Stimulated activated CD8-positive, alpha-beta memory T cell treated with anti-CD3 and anti-CD28 coated beads, Interleukin-15, amount 100 ng/mL, for 4 hours (primary cell): ENCODE measurements around the gene INO80C.

Experiments used
- DNase-seq, 2 donors: peaks; one replicate each; pipeline ENCODE4 v3.0.0-alpha.2; 2020; ENCODE audit warnings: low read depth in 2 of 2

Gene INO80C, protein sequence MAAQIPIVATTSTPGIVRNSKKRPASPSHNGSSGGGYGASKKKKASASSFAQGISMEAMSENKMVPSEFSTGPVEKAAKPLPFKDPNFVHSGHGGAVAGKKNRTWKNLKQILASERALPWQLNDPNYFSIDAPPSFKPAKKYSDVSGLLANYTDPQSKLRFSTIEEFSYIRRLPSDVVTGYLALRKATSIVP

DNA sequence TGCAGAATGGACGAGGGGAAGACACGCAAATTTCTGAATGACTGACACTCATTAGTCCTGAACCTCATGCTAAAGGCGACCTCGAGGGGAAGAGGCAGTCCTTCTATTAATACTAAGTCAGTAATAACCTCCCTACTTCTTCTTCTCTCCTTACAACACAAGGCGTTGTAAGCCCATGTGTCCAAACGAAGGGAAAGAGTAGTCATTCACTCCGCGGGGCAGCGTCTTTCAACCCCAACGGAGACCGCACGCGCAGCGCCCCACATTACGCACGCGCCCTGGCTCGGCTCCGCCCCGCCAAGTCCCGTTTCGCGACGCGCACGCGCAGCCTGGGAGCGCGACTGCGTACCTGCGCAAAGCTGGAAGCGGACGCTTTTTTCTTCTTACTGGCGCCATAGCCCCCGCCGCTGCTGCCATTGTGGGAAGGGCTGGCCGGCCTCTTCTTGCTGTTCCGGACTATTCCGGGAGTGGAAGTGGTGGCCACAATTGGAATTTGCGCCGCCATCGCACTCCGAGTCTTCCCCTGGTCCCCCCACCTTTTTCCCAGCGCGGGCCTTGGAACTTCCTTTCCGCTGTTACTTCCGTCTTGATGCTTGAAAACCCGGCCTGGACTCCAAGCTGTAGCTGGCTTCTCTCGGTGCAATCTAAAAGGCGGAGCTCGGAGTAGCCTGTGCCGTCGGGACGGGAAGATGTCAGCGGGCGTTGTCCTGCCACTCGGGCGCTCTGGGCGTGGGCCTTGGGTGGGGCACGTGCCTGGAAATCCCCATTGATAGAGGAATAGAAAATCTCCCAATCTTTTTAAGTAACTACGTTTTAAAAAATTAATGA lies at the start of gene INO80C:
Gene INO80C, minus strand, starts transcription at position 591 of the 828 bp plus-strand sequence. Its CDS starts 86 bp downstream, at position 505.
- DNase-seq = peak; percentile 84 to 89

DNA sequence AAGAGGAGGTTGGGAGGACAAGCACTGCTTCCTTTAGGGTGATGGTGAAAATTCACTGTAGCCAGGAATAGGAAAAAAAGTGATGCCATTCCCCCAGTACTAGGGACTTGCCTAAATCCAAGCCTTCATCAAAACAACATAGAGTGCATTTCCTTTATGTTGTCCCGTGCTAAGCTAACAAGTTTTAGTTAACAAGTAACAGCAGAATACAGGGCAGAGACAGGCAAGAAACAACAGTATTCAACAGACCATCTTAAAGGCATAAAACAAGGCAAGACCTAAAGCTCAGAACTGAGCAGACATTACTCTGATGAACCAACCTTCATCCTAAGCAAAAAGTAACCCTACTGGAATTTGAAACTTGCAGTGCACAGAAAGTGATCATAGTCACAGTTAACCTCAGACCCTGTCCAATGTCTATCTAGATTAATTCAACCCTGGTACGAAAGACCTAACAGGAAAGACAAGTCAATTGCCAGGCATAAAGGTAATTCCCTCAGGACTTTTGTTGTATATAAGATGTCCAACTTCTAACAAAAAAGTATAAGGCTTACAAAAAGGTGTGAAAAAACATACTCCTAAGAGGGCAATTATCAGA lies 49.3 kb upstream of the INO80C start:
- no peak for DNase-seq

DNA sequence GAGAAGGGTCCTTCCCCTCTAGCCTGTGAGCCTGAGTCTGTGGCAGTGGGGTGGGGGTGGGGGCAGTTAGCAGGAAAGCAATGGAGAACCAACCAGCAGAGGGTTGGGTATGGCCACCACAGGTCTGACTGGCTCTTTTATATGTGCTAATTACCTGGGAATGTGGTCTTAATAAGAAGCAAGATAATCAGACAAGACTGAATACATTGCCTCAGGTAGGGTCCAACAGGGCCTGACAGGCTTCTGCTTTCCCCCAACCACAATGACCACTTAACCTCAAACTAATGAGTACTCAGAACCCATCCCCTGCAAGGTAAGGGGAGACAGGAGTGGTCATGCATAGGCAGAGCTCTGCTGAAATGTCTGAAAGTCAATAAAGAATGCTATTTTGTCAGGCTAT lies 44.6 kb upstream of the INO80C start:
- no peak for DNase-seq

DNA sequence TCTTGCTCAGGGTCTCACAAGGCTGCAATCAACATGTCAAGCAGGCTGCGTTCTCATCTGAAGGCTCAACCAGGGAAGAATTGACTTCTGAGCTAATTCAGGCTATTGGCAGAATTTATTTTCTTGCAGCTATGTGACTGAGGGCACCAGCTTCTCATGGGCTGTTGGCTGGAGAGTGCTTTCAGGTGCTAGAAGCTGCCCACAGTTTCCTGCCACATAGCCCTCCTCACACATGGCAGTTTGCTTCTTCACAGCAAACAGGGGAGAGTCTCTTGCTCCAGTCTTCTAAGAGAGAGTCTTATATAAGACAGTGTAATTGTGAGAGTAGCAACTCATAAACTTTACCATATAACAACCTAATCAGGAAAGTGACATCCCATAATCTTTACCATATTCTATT lies 37.5 kb upstream of the INO80C start:
- DNase-seq = no peak

DNA sequence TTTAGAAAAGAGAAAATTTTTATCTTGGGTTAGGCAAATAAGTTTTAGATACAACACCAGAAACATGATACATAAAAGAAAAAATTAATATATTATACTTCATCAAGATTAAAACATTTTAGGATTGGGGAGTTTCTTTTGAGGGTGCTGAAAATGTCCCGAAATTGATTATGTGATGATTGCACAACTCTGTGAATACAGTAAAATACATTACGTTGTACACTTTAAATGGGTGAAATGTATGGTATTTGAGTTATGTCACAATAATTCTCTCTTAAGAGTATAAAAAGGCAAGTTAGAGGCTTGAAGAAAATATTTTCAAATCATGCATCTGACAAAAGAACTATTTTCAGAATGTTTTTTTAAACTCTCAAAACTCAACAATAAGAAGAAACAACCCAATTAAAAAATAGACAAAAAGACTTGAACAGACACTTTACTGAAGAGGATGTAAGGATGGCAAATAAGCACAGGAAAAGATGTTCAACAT lies 36.2 kb upstream of the INO80C start:
- DNase-seq = no peak

DNA sequence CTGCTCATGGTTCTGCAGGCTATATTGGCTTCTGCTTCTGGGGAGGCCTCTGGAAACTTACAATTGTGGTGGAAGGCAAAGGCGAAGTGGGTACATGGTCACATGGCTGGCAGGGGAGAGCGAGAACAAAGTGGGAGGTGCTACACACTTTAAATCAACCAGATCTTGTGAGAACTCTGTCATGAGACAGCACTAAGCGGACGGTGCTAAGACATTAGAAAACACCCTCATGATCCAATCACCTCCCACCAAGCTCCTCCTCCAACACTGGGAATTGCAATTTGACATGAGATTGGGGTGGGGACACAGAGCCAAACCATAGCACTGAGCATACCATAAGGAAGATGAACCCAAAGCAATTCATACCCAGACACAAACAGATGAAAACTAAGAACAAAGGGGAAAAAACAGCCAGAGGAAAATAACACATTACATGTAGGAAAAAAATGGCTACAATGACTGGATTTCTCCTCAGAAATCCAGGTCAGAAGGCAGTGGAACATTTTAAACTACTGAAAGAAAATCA lies 31.1 kb upstream of the INO80C start:
- no peak for DNase-seq

DNA sequence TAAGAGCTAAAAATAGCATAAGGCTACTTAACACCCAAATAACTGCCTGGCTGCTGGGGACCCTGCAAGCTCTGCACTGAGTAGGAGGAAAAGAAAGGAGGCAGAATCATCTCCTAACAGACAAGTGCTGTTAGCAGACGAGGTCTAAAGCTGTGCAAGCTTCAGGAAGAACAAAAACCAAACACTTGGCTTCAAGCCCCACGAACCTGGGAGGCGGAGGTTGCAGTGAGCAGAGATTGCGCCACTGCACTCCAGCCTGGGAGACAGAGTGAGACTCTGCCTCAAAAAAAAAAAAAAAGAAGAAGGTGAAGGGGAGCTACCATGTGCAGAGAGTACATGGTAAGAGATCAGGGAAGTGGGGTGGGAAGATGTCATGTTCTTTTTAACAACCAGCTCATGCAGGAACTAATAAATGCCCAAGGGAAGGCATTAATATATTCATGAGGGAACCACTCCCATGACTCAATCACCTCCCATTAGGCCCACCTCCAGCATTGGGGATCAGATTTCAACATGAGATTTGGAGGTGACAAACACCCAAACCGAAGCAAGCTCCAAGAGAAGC lies 28.8 kb upstream of the INO80C start:
- no peak for DNase-seq

DNA sequence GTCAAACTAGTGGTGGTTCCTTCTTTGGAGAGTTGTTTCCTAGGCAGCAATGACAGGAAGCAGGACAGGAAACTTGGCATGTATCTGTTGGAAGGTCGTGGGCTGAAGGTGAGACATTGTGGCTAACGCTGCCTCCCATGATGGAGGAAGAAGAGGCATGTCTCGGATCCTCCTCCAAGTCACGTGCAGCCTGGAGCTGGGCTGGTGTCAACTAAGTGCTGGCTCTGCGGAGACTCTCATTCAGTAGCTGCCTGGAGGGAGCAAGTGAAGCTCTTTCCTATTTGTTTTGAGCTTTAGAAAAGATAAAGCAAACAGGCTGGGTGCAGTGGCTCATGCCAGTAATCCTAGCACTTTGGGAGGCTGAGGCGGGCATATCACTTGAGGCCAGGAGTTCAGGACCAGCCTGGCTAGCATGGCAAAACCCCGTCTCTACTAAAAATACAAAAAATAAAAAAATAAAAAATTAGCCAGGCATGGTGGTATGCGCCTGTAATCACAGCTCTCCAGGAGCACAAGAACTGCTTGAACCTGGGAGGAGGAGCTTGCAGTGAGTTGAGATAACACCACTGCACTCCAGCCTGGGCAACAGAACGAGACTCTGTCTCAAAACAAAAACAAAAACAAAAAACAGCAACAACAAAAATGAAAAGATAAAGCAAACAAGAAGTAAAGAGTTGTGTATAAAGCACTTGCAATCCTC lies 28.2 kb upstream of the INO80C start:
- no peak for DNase-seq

DNA sequence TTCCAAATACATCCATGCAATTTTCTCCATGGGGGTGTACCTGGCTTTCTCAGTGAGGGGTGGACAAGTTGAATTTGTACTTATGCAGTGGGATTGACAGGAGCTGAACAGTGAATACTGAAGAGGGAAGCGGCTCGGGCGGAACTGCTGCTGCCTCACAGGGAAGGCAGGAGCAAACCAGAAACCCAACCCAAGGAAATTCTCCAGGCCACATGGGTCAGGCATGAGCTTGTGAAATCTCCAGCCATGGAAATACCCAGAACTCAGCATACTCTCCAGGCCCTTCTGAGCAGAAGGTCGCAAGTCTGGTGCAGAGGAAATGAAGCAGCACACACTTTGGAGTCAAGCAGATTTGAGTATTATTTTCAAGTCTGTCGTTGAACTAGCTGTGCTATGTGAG lies 26.5 kb upstream of the INO80C start:
- no peak for DNase-seq

DNA sequence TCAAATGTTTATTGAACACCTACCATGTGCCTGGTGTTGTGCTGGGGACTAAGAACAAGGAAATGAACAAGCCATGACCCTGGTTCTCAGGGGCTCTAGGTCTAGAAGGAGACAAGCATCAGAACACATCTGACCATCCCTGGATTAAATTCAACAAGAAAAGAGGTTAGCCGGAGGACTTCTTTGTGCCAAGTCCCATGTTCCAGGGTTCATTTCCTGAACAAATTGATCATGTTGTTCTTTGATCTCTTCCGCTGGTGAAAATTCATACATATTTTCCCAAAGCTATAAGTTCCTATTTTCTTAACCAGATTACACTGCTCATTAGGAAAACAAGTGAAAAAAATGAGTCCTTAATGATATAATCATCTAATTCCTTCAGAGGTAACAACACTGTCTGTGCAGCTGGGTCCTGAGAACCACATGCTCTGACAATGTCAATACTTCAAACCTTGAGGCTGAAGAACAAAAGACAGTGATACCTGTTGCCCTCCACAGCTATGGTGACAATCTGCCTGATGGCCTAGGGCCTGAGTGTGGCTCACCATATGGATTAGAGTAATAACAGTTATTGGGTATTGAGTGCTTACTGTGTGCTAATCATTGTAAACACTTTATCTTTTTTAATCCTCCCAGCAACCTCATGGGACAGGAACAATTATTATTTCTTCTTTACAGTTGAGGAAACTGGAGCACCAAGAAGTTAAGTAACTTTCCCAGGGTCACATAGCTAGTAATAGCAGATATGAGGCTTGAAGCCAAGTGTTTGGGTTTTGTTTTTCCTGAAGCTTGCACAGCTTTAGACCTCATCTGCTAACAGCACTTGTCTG lies 24.6 kb upstream of the INO80C start:
- no peak for DNase-seq

DNA sequence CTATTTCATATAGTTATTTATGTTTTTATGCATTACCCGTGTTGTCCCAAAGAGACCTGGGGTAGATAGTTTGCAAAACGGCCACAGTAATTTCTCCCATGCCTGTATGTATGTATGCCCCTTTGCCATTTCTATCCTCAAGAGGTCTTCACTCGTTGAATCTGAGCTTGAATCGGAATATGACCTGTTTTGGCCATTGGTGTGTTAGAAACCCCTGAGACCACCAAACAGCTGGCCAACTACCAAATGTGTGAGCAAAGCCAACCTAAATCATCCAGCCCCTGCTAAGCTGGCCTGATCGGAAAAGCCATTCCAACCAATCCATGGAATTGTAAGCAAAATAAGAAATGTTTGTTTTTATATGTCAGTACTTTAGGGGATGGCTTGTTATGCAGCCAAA lies 23.4 kb upstream of the INO80C start:
- DNase-seq = no peak

DNA sequence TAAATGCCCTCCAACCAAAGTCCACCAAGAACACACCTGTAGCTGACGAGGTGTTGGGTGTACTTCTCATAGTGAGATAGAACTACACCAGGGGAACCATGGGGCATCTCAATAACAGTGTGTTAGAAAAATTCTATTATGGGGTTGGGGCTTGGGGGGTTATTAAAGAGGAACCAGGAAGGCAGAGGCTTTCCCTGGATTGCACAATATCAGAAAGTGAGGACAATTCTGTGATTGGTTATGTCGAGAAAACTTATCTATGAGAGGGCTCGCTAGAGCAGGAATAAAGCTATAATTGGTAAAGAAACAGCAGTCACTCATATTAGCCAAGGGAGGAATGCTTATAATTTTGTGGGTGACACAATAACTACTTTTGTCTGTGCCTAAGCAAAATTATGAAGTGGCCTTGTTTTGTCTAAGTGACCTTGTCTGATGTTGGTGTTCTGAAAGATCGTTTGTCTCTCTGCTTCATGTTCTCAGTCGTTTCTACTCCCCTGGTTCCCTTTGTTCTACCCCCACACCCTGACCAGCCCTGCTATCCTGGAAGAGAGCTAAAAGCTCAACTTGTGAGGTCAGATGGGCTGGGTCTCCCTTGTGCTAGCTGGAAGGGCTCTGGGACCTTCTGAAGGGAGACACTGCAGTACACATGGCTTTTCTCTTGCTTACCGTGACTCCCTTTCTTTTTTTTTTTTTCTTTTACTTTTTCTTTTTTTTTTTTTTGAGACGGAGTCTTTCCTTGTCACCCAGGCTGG lies 21.6 kb upstream of the INO80C start:
- no peak for DNase-seq

DNA sequence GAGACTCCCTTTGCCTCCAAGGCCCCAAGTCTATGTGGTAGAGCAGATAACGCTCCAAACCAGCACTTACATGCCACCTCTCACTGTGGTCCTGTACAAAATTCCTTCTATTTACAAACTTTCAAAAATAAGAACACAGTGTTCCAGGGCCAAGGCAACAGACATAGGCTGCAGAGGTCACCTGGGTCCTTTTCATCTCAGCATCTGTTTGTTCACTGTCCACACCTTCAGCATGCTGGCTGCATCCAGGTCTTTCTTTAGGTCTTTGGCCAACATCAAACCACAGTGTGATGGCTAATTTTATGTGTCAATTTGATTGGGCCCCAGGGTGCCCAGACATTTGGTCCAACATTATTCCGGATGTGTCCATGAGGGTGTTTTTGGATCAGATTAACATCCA lies 20.0 kb upstream of the INO80C start:
- DNase-seq = no peak

DNA sequence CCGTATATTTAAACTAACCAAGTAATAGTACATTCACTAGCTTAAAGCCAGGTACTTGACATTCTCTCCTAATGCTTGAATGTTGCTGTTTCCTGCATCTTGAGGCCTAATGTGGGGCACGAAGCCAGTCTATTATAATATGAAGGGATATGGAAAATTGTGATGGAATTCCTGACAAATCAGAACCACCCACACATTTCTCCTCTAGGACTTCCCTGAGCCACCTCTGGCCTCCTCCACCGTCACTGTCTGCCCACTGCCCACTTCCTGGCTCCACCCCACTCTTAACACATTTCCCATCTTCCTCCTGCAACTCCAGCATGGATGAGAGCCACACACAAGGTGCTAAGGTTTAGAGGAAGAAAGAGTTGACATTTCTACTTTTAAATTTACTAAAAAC lies 19.0 kb upstream of the INO80C start:
- DNase-seq = no peak

DNA sequence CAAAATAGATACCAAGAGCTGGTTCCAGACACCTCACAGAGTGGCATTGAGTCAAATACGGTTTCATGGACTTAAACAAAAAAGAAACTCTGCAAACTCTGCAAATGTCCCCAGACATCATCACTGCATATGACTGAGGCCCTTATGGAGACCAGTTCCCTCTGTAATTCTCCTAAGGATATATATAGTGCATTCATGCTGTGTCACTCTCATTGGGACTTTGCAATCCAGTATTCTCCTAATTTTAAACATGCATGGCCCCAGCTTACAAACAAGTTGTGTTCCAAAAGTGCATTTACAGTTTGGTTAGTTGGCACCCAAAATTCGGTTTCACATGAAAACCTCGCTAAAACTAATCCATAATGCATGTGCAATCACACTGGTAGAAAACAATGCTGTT lies 18.6 kb upstream of the INO80C start:
- DNase-seq = no peak

DNA sequence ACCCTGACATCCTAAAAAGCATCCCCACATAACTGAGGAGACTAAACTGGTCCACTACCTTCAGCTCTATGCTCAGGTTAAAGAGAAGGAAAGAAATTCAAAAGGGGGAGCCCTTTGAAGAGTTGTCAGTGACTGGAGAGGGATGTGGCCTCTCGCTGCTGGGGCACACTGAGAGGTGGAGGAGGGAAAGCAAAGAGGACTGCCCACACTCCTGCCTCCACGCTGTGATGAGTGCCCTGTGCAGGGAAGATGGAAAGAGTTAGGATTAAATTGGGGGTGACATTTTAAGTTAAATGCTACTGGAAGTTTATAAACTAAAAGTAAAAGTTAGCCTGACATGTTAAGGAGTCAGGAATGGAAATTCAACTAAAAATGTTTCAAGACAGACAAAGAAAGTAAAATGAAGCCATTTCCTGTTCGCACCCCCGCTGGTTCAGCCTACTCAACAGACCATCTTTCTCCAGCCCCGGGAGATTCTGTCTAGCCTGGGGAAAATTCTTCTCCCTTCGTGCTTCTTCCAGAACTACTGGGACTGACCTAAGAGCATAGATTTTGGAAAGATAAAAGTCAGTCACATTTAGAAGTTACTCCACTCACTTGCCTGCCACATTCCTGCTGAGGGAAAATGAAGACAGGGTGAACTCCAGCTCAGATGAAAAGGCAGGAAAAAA lies 17.8 kb upstream of the INO80C start:
- no peak for DNase-seq

DNA sequence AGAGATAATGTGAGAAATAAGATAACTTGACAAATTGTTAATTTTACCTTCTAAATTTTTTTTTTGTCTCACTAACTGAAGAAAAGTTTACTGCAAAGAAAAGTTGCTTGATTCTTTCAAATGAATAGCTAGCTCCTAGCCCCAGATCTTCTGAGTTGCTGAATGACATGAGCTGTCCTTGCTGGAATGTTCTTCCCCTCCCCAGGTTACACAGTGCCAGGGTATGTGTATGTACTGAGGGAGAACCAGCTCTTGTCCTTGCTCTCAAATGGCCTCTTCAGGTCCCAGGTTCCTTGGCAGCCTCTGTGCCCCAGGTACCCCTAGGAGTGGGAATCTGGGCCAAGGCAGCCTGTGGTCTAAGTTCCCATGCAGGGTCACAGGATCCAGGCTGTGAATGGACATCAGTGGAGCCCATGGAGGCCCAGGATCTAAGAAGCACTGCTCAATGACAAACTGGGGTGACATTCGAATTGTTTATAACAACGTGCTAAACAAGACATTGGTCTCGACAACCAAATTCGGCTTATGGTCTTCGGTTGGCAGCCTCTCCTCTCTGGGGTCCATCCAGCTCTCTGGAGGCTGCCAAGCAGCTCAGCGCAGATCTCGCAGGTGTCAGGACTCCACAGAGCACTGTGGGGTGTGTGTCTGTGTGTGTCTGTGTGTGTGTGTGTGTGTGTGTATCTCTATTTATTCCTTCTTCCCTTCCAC lies 17.1 kb upstream of the INO80C start:
- DNase-seq = no peak

DNA sequence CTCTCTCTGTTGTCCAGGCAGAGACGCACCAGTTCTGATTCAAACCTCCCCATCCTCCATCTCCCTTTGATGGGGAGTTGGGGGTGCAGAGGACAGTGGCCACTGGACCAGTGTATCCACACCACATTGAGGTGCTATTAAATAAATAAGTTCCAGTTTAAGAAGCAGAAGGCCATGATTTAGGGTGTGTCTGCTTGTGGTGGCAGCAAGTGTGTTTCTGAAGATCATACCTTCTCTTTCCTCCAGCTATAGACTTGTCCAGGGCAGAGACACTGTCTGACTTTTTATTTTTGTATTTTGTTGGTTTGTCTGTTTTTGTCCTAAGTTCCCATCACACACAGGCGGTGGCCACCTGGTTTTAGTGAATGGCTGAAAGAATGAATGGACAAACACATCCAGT lies 16.5 kb upstream of the INO80C start:
- no peak for DNase-seq
